Ovary (tissue), 9 donors: ENCODE data around the gene PTGER1. TPM values are rescaled to one million over a fixed set of nuclear protein-coding genes. Genes with fewer than 3 reads are reported as not detected.
A peak's percentile ranks its signal among the peaks of the same experiment; 100 is the strongest.

Experiments used
- DNase-seq, 5 donors: peaks; one replicate each; pipeline ENCODE4 v3.0.0-alpha.2; 2019 to 2020
- H3K27ac ChIP-seq, 2 donors: fragments of 200-600 bp; one replicate each; pipeline versions ENCODE4 v1.5.1 to v1.8.0; 2019 to 2022
- H3K27me3 ChIP-seq: fragments of 200-600 bp; one replicate; pipeline ENCODE4 v1.8.0; 2022
- H3K36me3 ChIP-seq: fragments of 200-600 bp; sonication (generic); one replicate; pipeline ENCODE4 v1.5.1; 2019
- H3K4me1 ChIP-seq: one replicate; pipeline ENCODE4 v1.8.1; 2013; ENCODE audit warnings: mild to moderate bottlenecking, moderate library complexity; ENCODE audit not compliant: insufficient read depth
- H3K4me3 ChIP-seq: fragments of 200-600 bp; sonication (generic); one replicate; pipeline ENCODE4 v1.5.1; 2017
- H3K9me3 ChIP-seq, 2 donors: fragments of 200-600 bp in 1 of 2; sonication (generic) in 1 of 2; one replicate each; pipeline versions ENCODE4 v1.5.1 to v1.8.1; 2013 to 2019; ENCODE audit warnings: mild to moderate bottlenecking in 1 of 2, moderate library complexity in 1 of 2
- CTCF ChIP-seq, 3 donors: fragments of 450-650 bp in 2 of 3; fragments of 200-600 bp in 1 of 3; IDR thresholded peaks; one replicate each; pipeline versions ENCODE4 v1.5.1 to v1.8.0; 2016 to 2022; ENCODE audit warnings: antibody characterized with exemption in 3 of 3, mild to moderate bottlenecking in 1 of 3
- EP300 ChIP-seq: sonication (generic); formaldehyde crosslinking; IDR thresholded peaks from one replicate; pipeline ENCODE4 v1.6.1; 2017; ENCODE audit warnings: antibody characterized with exemption
- POLR2A ChIP-seq: fragments of 450-650 bp; IDR thresholded peaks from one replicate; pipeline ENCODE4 v1.6.1; 2017; ENCODE audit warnings: antibody characterized with exemption, mild to moderate bottlenecking, moderate library complexity
- WGBS, 3 donors: extraction: QIAGEN DNeasy Blood & Tissue Kit in 1 of 3; methylation state at CpG; one replicate each; pipeline versions ENCODE4 v1.1.5 to v1.1.7; 2013 to 2017; 5-methylcytosine and 5-hydroxymethylcytosine counted together
- intact Hi-C, 4 donors: fragments of 100-400 bp; cut with DNase I; formaldehyde crosslinking; loops; one replicate each; pipeline versions ENCODE4 v1.11.0 to v1.15.1; 2022 to 2023
- polyA plus RNA-seq, 2 donors: library from polyadenylated mRNA; stranded (reverse); fragments of 200-250 nt in 1 of 2; fragments of 350-450 nt in 1 of 2; fragmentation: Illumina TruSeq in 1 of 2; extraction: RNeasy Lipid Tissue Mini Kit (QIAGEN cat#74804) in 1 of 2; gene quantifications; one replicate each; pipeline ENCODE4 v1.2.3, GENCODE V29; 2013 to 2014
- total RNA-seq, 7 donors: library from RNA; depleted of rRNA in 2 of 7; stranded (reverse); fragments of >200 nt in 2 of 7; fragmentation: NEBNext Ultra II Directional in 3 of 7; extraction: Animal tissue kit (Norgen Biotek cat#: 25700) in 3 of 7; gene quantifications; one replicate each; pipeline versions ENCODE4 v1.1.0 to v1.2.4, GENCODE V29; 2016 to 2023
- donor health status: DM: no; HTN: no; CAD: no; lungs with moderate emphysema.
- donor health status: DM: no; HTN: no; CAD: no.
- donor health status: Bipolar disorder and iron deficiency.
- donor health status: DM: yes; HTN: yes; CAD: no.
- donor health status: DM: no; HTN: no; CAD: no.
- donor health status: DM: yes; HTN: yes; CAD: no.

PTGER1 gene
- total and polyA plus RNA-seq, 9 donors, result 0.18 to 0.92 (median 0.32) TPM; not detected in 6

GRCh38 chr19:14435320-14436050 is 39.7 kb downstream of the PTGER1 start:
- TF ChIP-seq EP300 (no peak), CTCF (IDR thresholded peaks at IDR 0.05) (no peak), POLR2A (no peak)
- Histone ChIP-seq H3K27ac (no peak overlapping the region), H3K9me3 (no peaks in the 10 kb centered on the region), H3K27me3 (no peaks in the 10 kb centered on the region), H3K4me1 (peaks cover 14% of the 10 kb centered on the region), H3K36me3 (no peaks in the 10 kb centered on the region), H3K4me3 (no peak overlapping the region)
- WGBS, 3 donors, result 75 to 83% (median 80%) methylated on average over 16 to 17 of the region's 17 CpGs
- intact Hi-C loops, result no loop called here
- DNase-seq, result no peak

GRCh38 chr19:14434543-14435319 is 40.4 kb downstream of the PTGER1 start:
- peak overlapping the region in 1 of 2 donors; percentile 67 for H3K27ac ChIP-seq
- WGBS, 3 donors, result 18 to 32% (median 26%) methylated on average over 23 of the region's 23 CpGs
- no peaks in the 10 kb centered on the region for H3K36me3 ChIP-seq
- H3K9me3 ChIP-seq, result no peaks in the 10 kb centered on the region
- H3K4me1 ChIP-seq, result peaks cover 14% of the 10 kb centered on the region
- TF ChIP-seq EP300, result no peak
- TF ChIP-seq POLR2A, result no peak
- no peak for TF ChIP-seq CTCF (IDR thresholded peaks at IDR 0.05)
- peak overlapping the region; percentile 69 for H3K4me3 ChIP-seq
- DNase-seq, result peak in 4 of 5 donors; percentile 41 to 65 (median 52)
- intact Hi-C loops, result no loop called here
- H3K27me3 ChIP-seq, result no peaks in the 10 kb centered on the region

- 6% methylated on average over 27 to 52 of the region's 52 CpGs for WGBS, 3 donors
These were observed 41.3 kb downstream of the PTGER1 start for GRCh38 chr19:14433554-14434501.

More at GRCh38 chr19:14433554-14434501, 41.3 kb downstream of the PTGER1 start:
- DNase-seq, result peak in 4 of 5 donors; percentile 29 to 57 (median 48)
- H3K27ac ChIP-seq, result peak overlapping the region in 1 of 2 donors; percentile 67
- TF ChIP-seq EP300 (no peak), CTCF (IDR thresholded peaks at IDR 0.05) (no peak), POLR2A (no peak)
- H3K27me3 ChIP-seq, result no peaks in the 10 kb centered on the region
- no peaks in the 10 kb centered on the region for H3K9me3 ChIP-seq
- no peaks in the 10 kb centered on the region for H3K36me3 ChIP-seq
- peaks cover 14% of the 10 kb centered on the region for H3K4me1 ChIP-seq
- peak overlapping the region; percentile 69 for H3K4me3 ChIP-seq
- intact Hi-C loops, result no loop called here
